Occipital lobe (tissue), 2 donors: ENCODE data around the gene ARHGAP33. TPM values are rescaled to one million over a fixed set of nuclear protein-coding genes. Genes with fewer than 3 reads are reported as not detected.
"Not testable (repeated sequence)": the region's sequence is repeated elsewhere in the genome, so short reads cannot be mapped to it uniquely, and the experiment has no call there.

Experiments used
- DNase-seq: peaks from one replicate; lab custom pipeline; 2025; lab: John Stamatoyannopoulos, UW
- total RNA-seq: library from RNA; depleted of rRNA; stranded (reverse); fragments of >200 nt; gene quantifications from one replicate; pipeline ENCODE4 v1.2.3, GENCODE V29; 2014

Gene ARHGAP33
- total RNA-seq, 1 donor from 2014 or later: 85.5 TPM

GRCh38 chr19:35755550-35756376 is 19.6 kb upstream of the ARHGAP33 start:
- DNase-seq: no peak

DNA sequence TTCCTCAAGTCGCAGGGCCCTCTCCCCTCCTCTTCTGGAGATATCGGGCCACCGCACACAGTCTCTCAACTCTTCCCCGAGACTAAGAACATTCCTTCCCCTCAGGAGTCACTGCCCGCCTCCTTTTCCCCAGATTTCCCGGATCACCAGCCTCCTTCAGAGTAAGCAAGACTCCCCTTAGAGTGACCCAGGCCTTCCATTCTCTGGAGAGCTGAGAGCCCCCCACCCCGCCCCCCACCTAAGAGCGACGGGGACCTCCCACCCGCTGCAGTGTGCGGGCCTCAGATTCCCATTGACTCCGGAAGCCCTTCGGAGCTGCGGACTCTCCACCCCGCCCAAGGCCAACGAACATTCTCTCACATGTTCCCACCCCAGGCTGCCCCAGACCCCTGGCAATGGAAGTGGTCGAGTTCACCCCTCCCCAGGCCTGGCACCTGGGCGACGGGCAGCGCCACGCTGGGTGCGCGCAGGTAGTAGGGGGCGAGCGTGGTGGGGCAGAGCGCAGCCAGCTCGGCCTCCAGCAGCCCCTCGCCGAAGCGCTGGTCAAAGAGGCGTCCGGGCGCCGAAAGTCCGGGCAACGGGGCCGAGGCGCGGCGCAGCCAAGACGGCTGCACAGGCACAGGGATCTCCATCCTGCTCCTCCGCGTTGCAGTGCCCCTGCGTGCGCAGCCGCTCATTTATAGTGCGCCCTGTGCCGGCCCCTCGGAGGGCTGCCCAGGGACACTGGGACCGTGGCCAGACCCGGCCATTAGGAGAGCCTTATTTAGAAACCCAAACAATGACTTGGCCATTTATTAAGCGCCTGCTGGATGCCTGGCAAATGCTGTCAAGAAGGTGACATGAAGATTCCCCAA is 18.8 kb upstream of the ARHGAP33 start, which contains the start of gene HSPB6:
TSS of gene HSPB6 (minus strand) at position 653 of the 854 bp plus-strand sequence. CDS start at position 632, 21 bp downstream.
- DNase-seq: no peak

GRCh38 chr19:35757231-35757748 is 18.1 kb upstream of the ARHGAP33 start:
- DNase-seq: peak; percentile 48

- DNase-seq: peak; percentile 97
Observed at GRCh38 chr19:35757749-35758608, 17.4 kb upstream of the ARHGAP33 start, which contains the start of gene PROSER3. PROSER3 (plus strand) TSS chr19:35758176; CDS start chr19:35758216, 40 bp downstream.

- DNase-seq: no peak
Observed at GRCh38 chr19:35759697-35760096, 15.7 kb upstream of the ARHGAP33 start.

- no peak for DNase-seq
Observed at GRCh38 chr19:35760711-35761349, 14.5 kb upstream of the ARHGAP33 start.

DNA sequence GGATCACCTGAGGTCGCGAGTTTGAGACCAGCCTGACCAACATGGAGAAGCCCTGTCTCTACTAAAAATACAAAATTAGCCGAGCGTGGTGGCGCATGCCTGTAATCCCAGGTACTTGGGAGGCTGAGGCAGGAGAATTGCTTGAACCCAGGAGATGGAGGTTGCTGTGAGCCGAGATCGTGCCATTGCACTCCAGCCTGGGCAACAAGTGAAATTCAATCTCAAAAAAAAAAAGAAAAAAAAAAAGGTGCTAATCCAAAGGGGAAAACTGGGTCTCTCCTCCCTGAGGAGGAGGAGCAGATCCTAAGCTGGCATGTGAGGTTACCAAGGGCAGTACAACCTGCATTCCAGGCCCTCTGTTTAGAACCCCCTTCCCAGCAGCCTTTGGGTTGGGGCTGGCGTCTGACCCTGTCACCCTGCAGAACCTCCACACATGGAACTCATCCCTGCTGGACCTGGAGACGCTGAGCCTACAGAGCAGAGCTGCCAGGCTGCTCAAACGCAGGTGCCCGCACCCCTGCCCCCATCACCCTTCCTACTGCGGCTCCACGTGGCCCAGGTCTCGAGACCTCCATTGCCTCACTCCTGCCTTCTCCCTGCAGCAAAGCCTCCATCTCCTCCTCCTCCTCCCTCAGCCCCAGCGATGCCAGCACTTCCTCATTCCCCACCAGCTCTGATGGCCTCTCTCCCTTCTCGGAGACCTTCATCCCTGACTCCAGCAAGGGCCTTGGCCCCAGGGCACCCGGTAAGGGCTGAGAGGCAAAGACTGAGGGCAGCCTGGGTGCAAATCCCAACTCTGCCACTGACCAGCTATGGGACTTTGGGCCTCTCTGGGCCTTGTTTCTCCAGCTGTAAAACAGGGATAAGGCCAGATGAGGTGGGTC is 10.7 kb upstream of the ARHGAP33 start:
- DNase-seq: no peak

DNA sequence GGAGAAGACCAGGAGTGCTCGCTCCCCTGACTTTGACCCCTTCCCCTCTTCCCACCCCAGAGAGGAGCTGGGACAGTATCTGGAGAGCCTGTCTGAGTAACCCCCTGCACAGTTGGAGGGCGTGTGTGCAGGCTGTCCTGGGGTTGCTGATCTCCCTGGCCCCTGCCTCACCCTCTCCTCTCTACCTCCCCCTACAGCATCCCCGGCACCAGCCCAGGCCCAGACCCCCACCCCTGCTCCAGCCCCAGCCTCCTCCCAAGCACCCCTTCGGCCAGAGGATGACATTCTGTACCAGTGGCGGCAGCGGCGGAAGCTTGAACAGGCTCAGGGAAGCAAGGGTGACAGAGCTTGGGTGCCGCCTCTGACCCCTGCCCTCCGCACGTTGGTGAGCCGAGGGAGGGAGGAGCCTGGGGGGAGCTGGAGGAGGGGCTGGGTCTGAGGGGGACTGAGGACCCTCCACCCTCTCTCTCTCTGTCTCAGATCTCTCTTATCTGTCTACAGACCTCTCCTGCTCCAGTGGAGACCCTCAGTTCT is 8.7 kb upstream of the ARHGAP33 start:
- no peak for DNase-seq

DNA sequence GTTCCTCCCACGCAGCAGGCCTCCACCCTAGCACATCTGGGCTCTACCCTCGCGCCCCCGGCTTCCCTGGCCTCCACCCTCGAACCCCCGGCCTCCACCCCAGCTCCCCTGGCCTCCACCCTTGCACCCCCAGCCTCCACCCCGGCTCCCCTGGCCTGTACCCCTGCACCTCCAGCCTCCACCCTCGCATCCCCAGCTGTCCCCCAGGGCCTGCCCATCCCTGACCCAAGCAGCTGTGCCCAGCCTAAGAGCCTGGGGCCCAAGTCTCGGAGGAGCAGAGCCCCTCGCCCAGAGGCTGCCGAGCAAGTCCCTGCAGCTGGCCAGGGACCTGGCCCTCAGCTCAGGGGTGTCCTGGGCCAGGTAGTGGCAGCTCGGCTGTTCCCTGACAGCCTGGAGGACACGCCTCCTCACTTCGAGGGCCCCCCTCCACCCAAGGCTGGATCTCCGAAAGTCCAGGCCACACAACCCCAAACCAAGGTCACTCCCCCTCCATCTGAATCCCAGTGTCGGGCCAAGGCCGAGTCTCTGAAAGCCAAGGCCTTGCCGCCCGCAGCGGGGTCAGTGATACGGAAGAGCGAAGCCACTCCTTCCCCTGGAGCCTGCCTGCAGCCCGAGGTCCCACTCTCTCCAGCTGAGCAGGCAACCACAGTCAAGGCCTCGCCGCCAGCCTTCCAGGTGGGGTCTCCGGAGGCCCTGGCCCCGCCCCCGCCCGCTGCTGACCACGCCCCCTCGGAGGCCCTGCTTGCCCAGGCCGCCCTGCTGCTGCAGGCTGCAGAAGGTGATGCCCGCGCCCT is 7.9 kb upstream of the ARHGAP33 start:
- no peak for DNase-seq

DNA sequence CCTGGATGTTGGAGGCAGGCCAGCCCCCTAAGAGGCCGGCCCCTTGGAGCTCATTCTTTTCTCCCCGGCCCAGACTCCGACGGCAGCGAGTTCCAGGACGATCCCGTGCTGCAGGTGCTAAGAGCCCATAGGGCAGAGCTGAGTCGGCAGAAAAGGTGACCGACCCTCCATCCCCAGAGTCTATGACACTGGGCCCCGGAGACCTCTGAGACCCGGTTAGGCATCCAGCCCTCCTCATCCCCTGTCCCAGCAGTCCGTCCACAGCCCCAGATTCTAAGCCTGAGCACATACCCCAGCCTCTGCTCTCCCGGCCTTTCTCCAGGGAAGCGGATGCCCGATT is 7.3 kb upstream of the ARHGAP33 start:
- no peak for DNase-seq

DNA sequence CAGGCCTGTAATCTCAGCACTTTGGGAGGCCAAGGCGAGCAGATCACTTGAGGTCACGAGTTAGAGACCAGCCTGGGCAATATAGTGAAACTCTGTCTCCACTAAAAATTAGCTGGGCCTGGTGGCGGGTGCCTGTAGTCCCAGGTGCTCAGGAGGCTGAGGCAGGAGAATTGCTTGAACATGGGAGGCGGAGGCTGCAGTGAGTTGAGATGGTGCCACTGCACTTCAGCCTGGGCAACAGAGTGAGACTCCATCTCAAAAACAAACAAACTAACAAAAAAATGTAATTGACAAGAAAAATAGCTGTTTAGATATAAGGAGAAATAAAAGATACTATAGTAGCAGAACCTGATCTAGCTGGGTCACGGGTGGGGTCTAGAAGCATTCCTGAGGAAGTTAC is 3.0 kb upstream of the ARHGAP33 start:
- not testable (repeated sequence) for DNase-seq

DNA sequence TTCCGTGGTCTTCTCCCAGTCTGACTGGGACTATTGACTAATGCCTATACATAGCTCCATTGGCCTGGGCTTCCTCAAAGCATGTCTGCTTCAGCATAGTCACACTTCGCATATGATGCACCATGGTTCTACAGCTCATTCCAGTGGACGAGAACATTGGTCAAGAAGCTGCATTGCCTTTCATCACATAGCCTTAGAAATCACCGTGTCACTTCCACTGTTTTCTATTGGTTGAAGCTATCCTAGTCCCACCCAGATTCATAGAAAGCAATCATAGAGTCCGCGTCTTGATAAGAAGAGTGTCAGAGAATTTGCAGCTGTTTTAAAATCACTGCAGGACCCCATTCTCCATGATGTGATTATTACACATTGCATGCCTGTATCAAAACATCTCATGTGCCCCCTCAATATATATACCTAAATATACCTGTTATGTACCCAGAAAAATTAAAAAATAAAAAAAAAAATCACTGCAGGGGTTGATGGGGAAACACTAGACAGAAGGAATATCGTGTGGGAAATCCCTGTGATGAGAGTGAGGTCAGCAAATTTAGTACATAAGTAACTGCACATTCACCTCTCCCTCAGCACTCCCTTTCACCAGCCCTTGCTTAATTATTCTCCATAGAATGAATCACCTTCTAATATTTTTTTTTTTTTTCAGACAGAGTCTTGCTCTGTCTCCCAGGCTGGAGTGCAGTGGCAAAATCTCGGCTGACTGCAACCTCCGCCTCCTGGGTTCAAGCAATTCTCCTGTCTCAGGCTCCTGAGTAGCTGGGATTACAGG is 2.2 kb upstream of the ARHGAP33 start:
- DNase-seq: no peak

DNA sequence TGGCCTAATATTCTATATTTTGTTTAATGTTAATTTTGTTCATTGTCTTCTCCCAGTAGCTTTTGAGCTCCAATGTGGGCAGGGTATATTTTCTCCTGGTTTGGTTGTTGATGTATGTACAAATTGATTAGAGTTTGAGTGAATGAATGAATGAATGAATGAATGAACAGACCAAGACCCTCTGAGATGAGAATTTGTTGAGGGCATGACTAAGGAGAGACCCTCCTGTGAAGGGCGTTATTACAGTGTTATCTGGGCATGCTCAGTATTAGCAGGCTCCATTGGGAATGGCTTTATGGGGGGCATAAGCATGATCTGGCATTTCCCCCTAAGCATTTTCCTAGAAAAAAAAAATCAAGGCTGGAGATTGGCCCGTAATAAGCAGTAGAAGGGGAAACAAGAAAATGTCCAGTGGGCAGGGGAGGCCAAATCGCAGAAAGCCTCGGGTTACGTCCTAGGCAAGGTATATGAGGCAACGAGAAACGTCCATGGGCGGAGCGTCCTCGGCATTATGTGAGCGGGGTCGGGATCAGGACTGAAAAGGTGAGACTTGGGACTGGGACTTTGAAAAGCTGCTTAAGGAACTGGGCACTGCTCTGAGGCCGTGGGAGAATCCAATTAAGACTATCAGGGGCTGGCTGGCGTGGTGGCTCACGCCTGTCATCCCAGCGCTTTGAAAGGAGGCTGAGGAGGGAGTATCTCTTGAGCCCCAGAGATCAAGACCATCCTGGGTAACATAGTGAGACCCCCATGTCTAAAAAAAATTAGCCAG is 904 bp upstream of the ARHGAP33 start:
- DNase-seq: no peak

- no peak for DNase-seq
Observed at GRCh38 chr19:35775046-35775297, 392 bp upstream of the ARHGAP33 start.

DNA sequence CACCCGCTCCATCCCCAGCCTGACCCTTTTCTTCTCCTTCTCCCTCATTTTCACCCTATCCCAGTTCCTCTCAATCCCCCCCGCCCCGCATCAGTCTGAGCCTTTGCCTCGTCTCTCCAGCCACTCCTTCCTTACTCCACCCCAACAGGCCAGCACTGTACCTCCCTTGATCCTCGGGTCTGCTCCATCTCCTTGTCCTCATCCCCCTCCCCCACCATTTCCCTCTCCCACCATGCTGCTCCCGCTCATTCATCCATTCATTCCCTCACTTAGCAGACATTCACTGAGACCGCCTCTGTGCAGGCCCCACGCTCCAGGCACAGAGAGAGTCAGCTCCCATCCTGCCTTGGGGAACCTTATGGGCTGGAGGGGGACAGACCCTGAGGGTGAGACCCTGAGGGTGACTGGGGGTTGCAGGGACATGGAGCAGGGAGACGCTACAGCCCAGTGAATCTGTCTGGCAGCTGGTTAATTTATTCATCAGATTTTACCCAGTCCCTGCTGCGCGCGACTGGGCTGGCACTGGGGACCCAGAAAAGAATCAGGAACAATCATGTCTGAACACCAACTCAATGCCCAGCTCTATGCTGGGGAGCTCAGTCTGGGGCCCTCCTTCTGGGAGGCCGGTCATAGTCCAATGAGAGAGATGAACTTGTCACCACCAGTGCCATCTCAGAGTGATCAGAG is 881 bp downstream of the ARHGAP33 start:
- DNase-seq: no peak

- no peak for DNase-seq
Observed at GRCh38 chr19:35777086-35777841, 1.9 kb downstream of the ARHGAP33 start.
